Endothelial cell (in vitro differentiated cells): ENCODE measurements around the gene TRMT5. TPM values are rescaled to one million over a fixed set of nuclear protein-coding genes. Genes with fewer than 3 reads are reported as not detected.

Source experiments
- DNase-seq: peaks from one replicate; pipeline ENCODE4 v3.0.0; 2021; ENCODE audit warnings: low spot score
- H3K27ac Mint-ChIP-seq: one replicate; pipeline ENCODE4 v1.8.0; 2021; ENCODE audit warnings: mixed read lengths, inconsistent platforms; ENCODE audit not compliant: unreplicated experiment
- H3K27me3 Mint-ChIP-seq: one replicate; pipeline ENCODE4 v1.8.0; 2021; ENCODE audit warnings: mild to moderate bottlenecking, moderate library complexity, mixed read lengths, inconsistent platforms; ENCODE audit not compliant: unreplicated experiment
- H3K36me3 Mint-ChIP-seq: one replicate; pipeline ENCODE4 v1.8.0; 2021; ENCODE audit warnings: mild to moderate bottlenecking, low read depth, mixed read lengths, inconsistent platforms; ENCODE audit not compliant: unreplicated experiment
- H3K4me1 Mint-ChIP-seq: one replicate; pipeline ENCODE4 v1.8.0; 2021; ENCODE audit warnings: mild to moderate bottlenecking, mixed read lengths, inconsistent platforms; ENCODE audit not compliant: unreplicated experiment
- H3K4me3 Mint-ChIP-seq: one replicate; pipeline ENCODE4 v1.8.0; 2021; ENCODE audit warnings: mild to moderate bottlenecking, mixed read lengths, inconsistent platforms; ENCODE audit not compliant: unreplicated experiment
- H3K9me3 Mint-ChIP-seq: one replicate; pipeline ENCODE4 v1.8.0; 2021; ENCODE audit warnings: mixed read lengths, inconsistent platforms; ENCODE audit not compliant: unreplicated experiment
- CTCF ChIP-seq: fragments of 200-600 bp; sonication (generic); IDR thresholded peaks from one replicate; pipeline ENCODE4 v1.5.0; 2021; ENCODE audit warnings: antibody characterized with exemption; ENCODE audit not compliant: unreplicated experiment
- total RNA-seq: library from RNA; stranded (reverse); fragmentation: NEBNext Ultra II Directional; extraction: Animal tissue kit (Norgen Biotek cat#: 25700); gene quantifications from one replicate; pipeline ENCODE4 v1.2.1, GENCODE V29; 2021; ENCODE audit not compliant: unreplicated experiment

Gene TRMT5
- total RNA-seq, 1 donor from 2014 or later, result 12.6 TPM

GRCh38 chr14:60984196-60984595, 3.3 kb upstream of the TRMT5 start:
- no peaks in the 10 kb centered on the region for H3K4me1 Mint-ChIP-seq

GRCh38 chr14:60981633-60982455, 965 bp upstream of the TRMT5 start:
- TF ChIP-seq CTCF, result no peak
- Mint-ChIP-seq H3K4me3 (no peak overlapping the region), H3K9me3 (no peaks in the 10 kb centered on the region), H3K36me3 (no peaks in the 10 kb centered on the region), H3K4me1 (no peaks in the 10 kb centered on the region), H3K27ac (no peak overlapping the region), H3K27me3 (no peaks in the 10 kb centered on the region)
- DNase-seq, result no peak

More at GRCh38 chr14:60984196-60984595, 3.3 kb upstream of the TRMT5 start:
- H3K36me3 Mint-ChIP-seq, result no peaks in the 10 kb centered on the region
- no peak for DNase-seq
- no peaks in the 10 kb centered on the region for H3K27me3 Mint-ChIP-seq
- H3K9me3 Mint-ChIP-seq, result no peaks in the 10 kb centered on the region
- no peak overlapping the region for H3K27ac Mint-ChIP-seq
- H3K4me3 Mint-ChIP-seq, result no peak overlapping the region
- TF ChIP-seq CTCF, result no peak

- no peaks in the 10 kb centered on the region for H3K9me3 Mint-ChIP-seq
- no peak for DNase-seq
- H3K27ac Mint-ChIP-seq, result no peak overlapping the region
- no peaks in the 10 kb centered on the region for H3K4me1 Mint-ChIP-seq
- no peaks in the 10 kb centered on the region for H3K27me3 Mint-ChIP-seq
- no peak overlapping the region for H3K4me3 Mint-ChIP-seq
- H3K36me3 Mint-ChIP-seq, result no peaks in the 10 kb centered on the region
- no peak for TF ChIP-seq CTCF
Measured at GRCh38 chr14:60977847-60978246, 3.0 kb downstream of the TRMT5 start.

DNA sequence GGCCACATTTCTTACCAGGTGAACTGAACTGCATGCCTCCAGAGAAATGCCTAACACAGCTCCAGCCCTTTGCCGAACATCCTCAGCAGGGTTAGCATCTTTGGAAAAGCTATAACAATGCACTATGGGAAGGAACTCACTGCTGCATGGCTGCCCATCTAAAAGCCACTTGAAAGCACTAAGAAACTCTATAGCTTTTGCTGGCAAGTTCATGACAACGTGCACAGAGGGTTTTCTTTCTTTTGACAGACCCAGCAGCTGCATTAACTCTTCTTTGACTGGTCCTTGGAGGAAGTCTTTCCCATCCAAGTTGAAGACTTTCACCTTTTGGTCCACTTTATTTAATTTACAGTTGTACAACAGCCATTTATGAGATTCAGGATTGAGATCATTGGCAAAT, 5.3 kb downstream of the TRMT5 start:
- DNase-seq, result no peak
- no peak for TF ChIP-seq CTCF
- Mint-ChIP-seq H3K4me1 (peaks cover 4% of the 10 kb centered on the region), H3K4me3 (no peak overlapping the region), H3K9me3 (no peaks in the 10 kb centered on the region), H3K27me3 (no peaks in the 10 kb centered on the region), H3K36me3 (no peaks in the 10 kb centered on the region), H3K27ac (no peak overlapping the region)

DNA sequence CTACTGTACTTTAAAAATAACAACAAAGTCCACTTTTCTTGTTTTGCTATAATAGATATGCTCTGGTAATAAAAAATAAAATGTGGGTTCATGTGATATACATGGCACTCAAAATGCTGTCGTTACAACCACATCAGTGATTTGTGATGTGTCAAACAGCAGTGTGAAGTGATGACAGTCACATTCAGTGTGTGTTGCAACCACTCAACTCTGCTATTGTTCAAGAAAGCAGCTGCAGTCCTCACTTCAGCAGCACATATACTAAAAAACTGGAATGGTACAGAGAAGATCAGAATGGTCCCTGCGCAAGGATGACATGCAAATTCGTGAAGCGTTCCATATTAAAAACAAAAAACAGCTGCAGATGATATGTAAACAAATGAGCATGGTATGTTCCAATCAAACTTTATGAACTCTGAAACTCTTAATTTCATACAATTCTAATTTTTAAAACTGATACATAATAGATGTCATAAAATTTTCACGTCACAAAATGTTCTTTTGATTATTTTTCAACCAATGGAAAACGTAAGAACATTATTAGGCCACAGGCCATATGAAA, 6.7 kb downstream of the TRMT5 start:
- Mint-ChIP-seq H3K27me3 (no peaks in the 10 kb centered on the region), H3K4me3 (no peak overlapping the region), H3K4me1 (peaks cover 4% of the 10 kb centered on the region), H3K36me3 (no peaks in the 10 kb centered on the region), H3K27ac (no peak overlapping the region), H3K9me3 (no peaks in the 10 kb centered on the region)
- DNase-seq, result no peak
- no peak for TF ChIP-seq CTCF
